ENCODE results near the gene GUK1. TPM values are rescaled to one million over a fixed set of nuclear protein-coding genes. Genes with fewer than 3 reads are reported as not detected.

GUK1 gene
- total RNA-seq, 1 donor from 2014 or later: 115 TPM

GRCh38 chr1:228197555-228198147 is 57.6 kb downstream of the GUK1 start:
- TF ChIP-seq CTCF (conservative IDR thresholded peaks at IDR 0.05): no peak

More at GRCh38 chr1:228197555-228198147, 57.6 kb downstream of the GUK1 start:
- Mint-ChIP-seq H3K36me3 (ENCODE audit: low read depth) (peaks cover 33% of the 10 kb centered on the region), H3K27me3 (ENCODE audit: low read depth) (no peaks in the 10 kb centered on the region), H3K9me3 (peaks cover 18% of the 10 kb centered on the region), H3K4me1 (peaks cover 14% of the 10 kb centered on the region), H3K4me3 (no peak overlapping the region), H3K27ac (ENCODE audit: unreplicated experiment) (no peak overlapping the region)
- no peak for DNase-seq (ENCODE audit: low read depth, low spot score)

Small RNA genes within 50 kb of the gene (microRNA-seq; reads per million reads assigned to microRNA genes)
- 7.1 reads per million, percentile 8 among the genes with 10 or more reads in this experiment for gene MIR3620

Other genes starting within 250 kb of the GUK1 start
- gene WNT9A, start 192.3 kb upstream of the GUK1 start, total RNA-seq: 0.48 and 0.54 TPM in 2 replicates
- not detected in 2 replicates for gene WNT3A, start 133.3 kb upstream of the GUK1 start, total RNA-seq
- 237 and 240 TPM in 2 replicates for gene ARF1, start 57.6 kb upstream of the GUK1 start, total RNA-seq
- gene C1orf35, start 37.0 kb upstream of the GUK1 start, total RNA-seq: 29.1 and 29.7 TPM in 2 replicates
- 61.9 and 67.3 TPM in 2 replicates for gene MRPL55, start 31.0 kb upstream of the GUK1 start, total RNA-seq
- gene GJC2, start 9.7 kb downstream of the GUK1 start, total RNA-seq: 0.65 and 0.68 TPM in 2 replicates
- 8.3 and 10.4 TPM in 2 replicates for gene IBA57, start 25.5 kb downstream of the GUK1 start, total RNA-seq
- 40.1 and 46.5 TPM in 2 replicates for gene OBSCN, start 67.8 kb downstream of the GUK1 start, total RNA-seq